Astrocyte (in vitro differentiated cells and primary cell): ENCODE measurements around the gene NCK2.

Source experiments
- EZH2 ChIP-seq: IDR thresholded peaks from 2 replicates; pipeline ENCODE4 v1.6.1; 2012; ENCODE audit warnings: mild to moderate bottlenecking, low read length, inconsistent platforms; ENCODE audit not compliant: insufficient read depth
- TF ChIP-seq, protein P1 (sequence below): IDR thresholded peaks from 2 replicates; pipeline ENCODE4 v1.5.1; 2011; ENCODE audit warnings: low read depth, mild to moderate bottlenecking, inconsistent platforms, low read length, moderate library complexity; ENCODE audit not compliant: insufficient read depth

DNA sequence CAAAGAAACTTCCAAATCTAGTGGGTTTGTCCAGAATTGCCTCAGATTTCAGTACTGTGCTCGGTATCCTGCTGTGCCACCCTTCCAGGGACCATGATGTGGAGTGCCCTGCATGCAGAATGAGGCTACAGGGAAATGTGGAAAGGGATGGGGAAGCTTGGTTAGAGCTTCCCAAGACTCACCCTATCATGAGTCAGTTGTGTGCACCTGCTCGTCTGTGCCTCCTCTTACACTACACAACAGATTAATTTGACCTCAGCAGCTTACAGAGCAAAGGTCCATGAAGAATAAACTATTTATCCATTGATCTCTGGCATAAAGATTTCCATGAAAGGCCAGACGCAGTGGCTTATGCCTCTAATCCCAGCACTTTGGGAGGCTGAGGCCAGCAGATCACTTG, 21.3 kb upstream of the NCK2 start:
- TF ChIP-seq, protein P1, sequence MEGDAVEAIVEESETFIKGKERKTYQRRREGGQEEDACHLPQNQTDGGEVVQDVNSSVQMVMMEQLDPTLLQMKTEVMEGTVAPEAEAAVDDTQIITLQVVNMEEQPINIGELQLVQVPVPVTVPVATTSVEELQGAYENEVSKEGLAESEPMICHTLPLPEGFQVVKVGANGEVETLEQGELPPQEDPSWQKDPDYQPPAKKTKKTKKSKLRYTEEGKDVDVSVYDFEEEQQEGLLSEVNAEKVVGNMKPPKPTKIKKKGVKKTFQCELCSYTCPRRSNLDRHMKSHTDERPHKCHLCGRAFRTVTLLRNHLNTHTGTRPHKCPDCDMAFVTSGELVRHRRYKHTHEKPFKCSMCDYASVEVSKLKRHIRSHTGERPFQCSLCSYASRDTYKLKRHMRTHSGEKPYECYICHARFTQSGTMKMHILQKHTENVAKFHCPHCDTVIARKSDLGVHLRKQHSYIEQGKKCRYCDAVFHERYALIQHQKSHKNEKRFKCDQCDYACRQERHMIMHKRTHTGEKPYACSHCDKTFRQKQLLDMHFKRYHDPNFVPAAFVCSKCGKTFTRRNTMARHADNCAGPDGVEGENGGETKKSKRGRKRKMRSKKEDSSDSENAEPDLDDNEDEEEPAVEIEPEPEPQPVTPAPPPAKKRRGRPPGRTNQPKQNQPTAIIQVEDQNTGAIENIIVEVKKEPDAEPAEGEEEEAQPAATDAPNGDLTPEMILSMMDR = no peak
- no peak for TF ChIP-seq EZH2
